H1 (cell line): Measurements from ENCODE around the gene NADK. TPM values are rescaled to one million over a fixed set of nuclear protein-coding genes. Genes with fewer than 3 reads are reported as not detected.

Experiments used
- CEBPB ChIP-seq: IDR thresholded peaks from 2 replicates; pipeline ENCODE4 v1.6.1; 2012; ENCODE audit warnings: low read depth, low read length
- CHD2 ChIP-seq: IDR thresholded peaks from 2 replicates; pipeline ENCODE4 v1.6.1; 2012; ENCODE audit warnings: low read length, improper control_type of control experiment
- CTBP2 ChIP-seq: IDR thresholded peaks from 2 replicates; pipeline ENCODE4 v1.7.0; 2011; ENCODE audit warnings: borderline replicate concordance, mild to moderate bottlenecking, moderate library complexity, mixed read lengths, low read length; ENCODE audit not compliant: insufficient read depth, insufficient read length
- POLR2AphosphoS5 ChIP-seq: IDR thresholded peaks from 2 replicates; pipeline ENCODE4 v1.6.1; 2011; ENCODE audit warnings: low read depth, low read length
- RAD21 ChIP-seq, 2 experiments: IDR thresholded peaks in 1 of 2; conservative IDR thresholded peaks in 1 of 2; 2 replicates each; pipeline ENCODE4 v1.6.1; 2011; ENCODE audit warnings: low read depth in 2 of 2, low read length in 2 of 2, improper control_type of control experiment in 1 of 2, inconsistent platforms in 1 of 2, mild to moderate bottlenecking in 1 of 2, moderate library complexity in 1 of 2
- RBBP5 ChIP-seq: IDR thresholded peaks from 2 replicates; pipeline ENCODE4 v1.7.1; 2012; ENCODE audit warnings: low read depth, mild to moderate bottlenecking, inconsistent platforms, low read length, moderate library complexity, borderline replicate concordance
- RFX5 ChIP-seq: IDR thresholded peaks from 2 replicates; pipeline ENCODE4 v1.6.1; 2011; ENCODE audit warnings: low read depth, low read length, improper control_type of control experiment, borderline replicate concordance
- SAP30 ChIP-seq: fragments of 300-600 bp; sonication (generic); IDR thresholded peaks from 2 replicates; pipeline ENCODE4 v1.7.1; 2012; ENCODE audit warnings: low read length, moderate library complexity, mild to moderate bottlenecking, inconsistent platforms; ENCODE audit not compliant: insufficient read depth, insufficient replicate concordance
- TAF7 ChIP-seq: optimal IDR thresholded peaks from 2 replicates; pipeline ENCODE3; 2011; ENCODE audit warnings: low read depth, mild to moderate bottlenecking, inconsistent platforms, low read length, moderate library complexity, borderline replicate concordance
- polyA plus RNA-seq, 7 experiments: library from polyadenylated mRNA; depleted of rRNA in 3 of 7; stranded (reverse) in 5 of 7; unstranded in 2 of 7; fragments of >200 nt in 5 of 7; fragments of 200-250 nt in 2 of 7; gene quantifications; 1 replicate in 5 of 7; 2 replicates in 1 of 7; 4 replicates in 1 of 7; pipeline versions ENCODE4 v1.2.1 to v1.2.3, GENCODE V29; 2011 to 2013; ENCODE audit warnings: missing spikeins in 2 of 7, mixed read lengths in 2 of 7
- total RNA-seq: library from RNA; stranded (reverse); fragmentation: NEBNext Ultra II Directional; extraction: Animal tissue kit (Norgen Biotek cat#: 25700); gene quantifications from 2 replicates; pipeline ENCODE4 v1.2.1, GENCODE V29; 2021

NADK gene
- total and polyA plus RNA-seq, 2 of the 8 experiments (the other 6 are each of a cell fraction or from before 2014, with no cell fraction given), result 78.0 to 89.7 TPM

GRCh38 chr1:1815606-1816281 lies 37.5 kb upstream of the NADK start (continued):
- TF ChIP-seq RBBP5 (no peak), POLR2AphosphoS5 (no peak; the same call in none of the 2 replicates), RFX5 (no peak), SAP30 (no peak), TAF7 (no peak), CEBPB (no peak), RAD21 (IDR thresholded peaks at IDR 0.05 in 1 of 2, conservative IDR thresholded peaks at IDR 0.05 in 1 of 2; ENCODE audit: low read depth in 2 of 2, low read length in 2 of 2) (no peak), CTBP2 (no peak), CHD2 (no peak)
